BE2C (cell line): ENCODE measurements around the gene SPSB4.

Source experiments
- DNase-seq: peaks from one replicate; pipeline ENCODE4 v3.0.0-alpha.2; 2020
- H3K27me3 ChIP-seq: fragments of 250-450 bp; sonication (Bioruptor Pico); 2 replicates; pipeline ENCODE4 v1.5.1; 2020; ENCODE audit warnings: mild to moderate bottlenecking
- H3K36me3 ChIP-seq: fragments of 250-450 bp; sonication (Bioruptor Pico); 2 replicates; pipeline ENCODE4 v1.5.1; 2020; ENCODE audit warnings: mild to moderate bottlenecking
- H3K4me1 ChIP-seq: fragments of 250-450 bp; sonication (Bioruptor Pico); 2 replicates; pipeline ENCODE4 v1.5.1; 2020
- H3K4me3 ChIP-seq: 2 replicates; pipeline ENCODE4 v1.5.1; 2011; ENCODE audit warnings: low read depth, low read length
- H3K9me3 ChIP-seq: fragments of 250-450 bp; sonication (Bioruptor Pico); 2 replicates; pipeline ENCODE4 v1.5.1; 2020
- CTCF ChIP-seq: IDR thresholded peaks from 2 replicates; pipeline ENCODE4 v1.5.1; 2012; ENCODE audit warnings: mild to moderate bottlenecking, low read depth, low read length

SPSB4 gene

DNA sequence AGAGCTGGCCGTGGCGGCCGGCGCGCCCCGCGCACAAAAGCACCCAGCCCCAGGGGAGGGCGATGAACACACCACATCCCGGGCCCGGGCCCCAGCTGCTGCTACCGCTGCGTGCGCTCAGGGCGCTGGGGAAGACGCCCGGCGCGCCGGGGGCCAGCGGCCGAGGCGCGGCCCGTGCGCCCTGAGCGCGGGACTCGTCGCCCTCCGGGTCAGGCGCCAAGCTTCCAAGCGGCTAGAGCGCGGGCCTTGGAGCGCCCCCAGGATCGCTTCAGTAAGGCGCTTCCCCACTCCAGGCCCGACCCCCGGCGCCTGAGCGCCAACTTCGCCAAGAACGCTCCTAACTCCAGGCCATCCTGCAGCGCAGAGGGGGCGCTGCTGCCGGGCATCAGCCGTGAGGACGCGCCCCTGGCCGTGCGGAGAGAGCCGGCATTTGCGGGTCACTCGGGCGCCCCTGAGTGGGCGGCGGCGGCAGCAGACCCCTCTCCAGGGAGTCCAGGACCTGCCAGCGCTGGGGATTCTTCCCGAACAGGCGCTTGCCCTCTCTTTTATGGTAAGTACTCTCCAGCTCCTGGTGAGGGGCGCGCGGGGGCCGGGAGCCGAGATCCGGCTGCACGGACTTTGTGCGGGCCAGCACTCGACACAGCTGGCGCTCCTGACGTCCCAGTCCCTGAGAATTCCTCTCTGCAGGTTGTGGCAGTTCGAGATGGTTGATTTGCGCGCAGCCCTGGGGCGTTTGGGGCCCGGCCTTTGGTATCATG is 475 bp downstream of the SPSB4 start:
- no peaks in the 10 kb centered on the region for H3K27me3 ChIP-seq
- no peaks in the 10 kb centered on the region for H3K36me3 ChIP-seq
- DNase-seq, result peak; percentile 76
- TF ChIP-seq CTCF, result peak; percentile 36
- no peaks in the 10 kb centered on the region for H3K9me3 ChIP-seq
- peak overlapping the region; percentile 96 for H3K4me3 ChIP-seq
- H3K4me1 ChIP-seq, result peaks cover 27% of the 10 kb centered on the region

DNA sequence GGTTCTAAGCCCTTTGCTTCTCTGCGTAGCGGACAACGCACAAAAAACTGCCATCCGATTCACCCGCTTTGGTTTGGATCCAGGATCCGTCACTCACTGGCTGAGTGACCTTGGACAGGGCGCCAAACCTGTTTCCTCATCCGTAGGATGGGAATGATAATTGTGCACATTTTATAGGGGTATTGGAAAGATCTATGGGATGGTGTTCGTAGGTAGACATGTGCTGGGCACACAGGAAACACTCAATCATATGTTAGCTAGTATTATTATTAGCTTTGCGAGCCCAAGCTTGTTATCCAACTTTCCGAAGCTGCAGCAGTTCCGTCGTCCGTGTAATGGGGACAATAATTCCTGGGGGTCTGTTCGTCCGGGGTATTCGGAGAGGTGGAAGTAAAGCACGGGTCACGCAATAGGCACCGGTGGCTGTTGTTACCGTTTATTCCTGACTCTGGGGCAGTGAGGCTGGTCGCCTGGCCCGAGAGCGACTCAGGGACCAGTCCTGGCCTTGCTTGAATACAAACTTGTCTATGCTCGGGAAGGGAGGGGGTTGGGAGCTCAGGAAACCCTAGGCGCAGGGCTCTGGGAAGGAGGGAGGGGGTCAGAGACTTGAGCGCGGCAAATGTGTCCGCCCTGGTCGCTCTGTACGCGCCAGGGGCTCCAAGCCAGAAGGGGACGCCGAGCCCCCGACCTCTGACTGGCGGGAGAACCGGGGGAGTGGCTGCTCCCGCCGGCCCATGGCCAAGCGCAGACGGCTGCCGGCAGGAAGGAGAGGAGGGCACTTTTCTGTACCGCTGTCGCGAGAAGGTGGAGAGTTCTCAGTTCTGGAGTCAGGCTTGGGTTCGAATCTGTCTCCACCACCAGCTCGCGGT is 1.3 kb downstream of the SPSB4 start:
- Histone ChIP-seq H3K27me3 (no peaks in the 10 kb centered on the region), H3K4me1 (peaks cover 36% of the 10 kb centered on the region), H3K9me3 (no peaks in the 10 kb centered on the region), H3K36me3 (no peaks in the 10 kb centered on the region), H3K4me3 (peak overlapping the region; percentile 96)
- TF ChIP-seq CTCF, result no peak
- peak; percentile 82 for DNase-seq

DNA sequence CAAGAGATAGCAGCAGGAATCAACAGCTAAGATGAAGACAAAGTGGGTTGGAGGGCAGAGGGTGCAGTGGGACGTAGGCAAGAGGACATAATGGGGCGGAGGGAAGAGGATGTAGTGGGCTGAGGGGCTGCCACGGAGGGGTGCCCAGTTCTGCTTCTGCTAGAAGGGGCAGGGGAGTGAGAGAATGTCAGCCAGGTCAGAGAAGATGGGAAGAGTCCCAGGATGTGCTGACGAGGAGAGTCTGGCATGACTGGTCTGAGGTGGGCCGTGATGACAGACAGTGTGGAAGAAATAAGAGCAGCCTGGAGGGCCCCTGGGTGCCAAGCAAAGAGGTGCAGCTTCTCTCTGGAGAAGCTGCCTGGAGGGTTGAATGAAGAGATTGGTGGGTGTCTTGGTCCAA is 4.0 kb downstream of the SPSB4 start:
- peaks cover 8% of the 10 kb centered on the region for H3K36me3 ChIP-seq
- H3K4me3 ChIP-seq, result no peak overlapping the region
- H3K4me1 ChIP-seq, result peaks cover 48% of the 10 kb centered on the region
- no peaks in the 10 kb centered on the region for H3K9me3 ChIP-seq
- TF ChIP-seq CTCF, result no peak
- H3K27me3 ChIP-seq, result no peaks in the 10 kb centered on the region
- DNase-seq, result no peak

- Histone ChIP-seq H3K36me3 (peaks cover 8% of the 10 kb centered on the region), H3K27me3 (no peaks in the 10 kb centered on the region), H3K4me1 (peaks cover 42% of the 10 kb centered on the region), H3K4me3 (no peak overlapping the region), H3K9me3 (no peaks in the 10 kb centered on the region)
- TF ChIP-seq CTCF, result no peak
- no peak for DNase-seq
Measured at GRCh38 chr3:141055536-141056445, 4.6 kb downstream of the SPSB4 start.

- Histone ChIP-seq H3K9me3 (no peaks in the 10 kb centered on the region), H3K36me3 (peaks cover 8% of the 10 kb centered on the region), H3K4me1 (peaks cover 42% of the 10 kb centered on the region), H3K4me3 (no peak overlapping the region), H3K27me3 (no peaks in the 10 kb centered on the region)
- no peak for TF ChIP-seq CTCF
- DNase-seq, result peak; percentile 76
Measured at GRCh38 chr3:141056751-141057171, 5.6 kb downstream of the SPSB4 start.
